Activated CD4-positive, alpha-beta T cell treated with anti-CD3 and anti-CD28 coated beads for 4 hours (primary cell): ENCODE measurements around the gene SFTPA1.
"Not testable (repeated sequence)": the region's sequence is repeated elsewhere in the genome, so short reads cannot be mapped to it uniquely, and the experiment has no call there.

Experiments used
- DNase-seq, 2 donors: peaks; one replicate each; pipeline ENCODE4 v3.0.0-alpha.2; 2020

Gene SFTPA1

DNA sequence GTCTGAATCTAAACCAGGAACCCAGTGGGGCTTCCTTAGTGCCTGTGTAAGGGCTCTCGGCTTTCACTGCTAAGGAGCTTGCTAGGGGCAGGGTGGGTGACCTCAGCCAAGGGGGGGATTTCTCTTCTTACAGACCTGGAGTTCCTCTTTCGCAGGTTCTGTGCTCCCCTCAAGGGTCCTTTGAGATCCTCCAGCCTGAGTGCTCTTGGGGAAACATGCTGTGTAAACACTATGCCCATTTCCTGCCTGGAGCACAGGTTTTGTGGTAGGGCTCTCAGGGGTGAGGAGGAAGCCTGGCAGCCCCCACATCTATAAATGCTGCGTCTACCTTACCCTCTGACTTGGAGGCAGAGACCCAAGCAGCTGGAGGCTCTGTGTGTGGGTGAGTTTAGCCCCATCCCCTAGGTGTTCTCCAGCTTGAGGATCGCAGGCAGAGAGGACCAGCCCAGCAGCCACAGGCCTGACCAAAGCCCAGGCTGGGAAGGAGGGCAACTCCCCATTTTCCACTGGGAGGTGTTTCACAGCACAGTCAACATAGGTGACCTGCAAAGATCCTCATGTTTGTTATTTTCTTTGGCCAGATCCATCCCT is at the start of gene SFTPA1:
TSS of gene SFTPA1 (plus strand) at position 339 of the 591 bp plus-strand sequence. CDS start 887 bp downstream, outside the sequence.
- no peak for DNase-seq

DNA sequence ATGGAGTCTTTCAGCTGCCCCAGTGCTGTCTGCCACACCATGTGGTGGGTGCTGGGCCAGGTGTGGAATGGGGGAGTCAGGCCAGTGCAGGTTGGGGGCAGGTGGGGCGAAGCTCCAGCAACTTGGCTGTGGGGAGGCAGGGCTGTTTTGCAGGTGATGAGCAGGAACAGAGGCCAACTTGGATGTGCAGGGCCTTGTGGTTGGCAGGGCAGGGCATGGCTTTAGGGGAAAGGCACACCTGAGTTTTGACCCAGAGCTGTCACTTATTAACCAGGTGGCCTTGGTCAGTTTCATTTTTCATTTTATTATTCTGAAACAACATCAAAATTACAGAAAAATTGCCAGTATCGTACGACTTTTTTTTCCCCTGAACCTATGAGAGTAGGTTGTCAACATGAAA is 49.5 kb upstream of the SFTPA1 start:
- DNase-seq: no peak

DNA sequence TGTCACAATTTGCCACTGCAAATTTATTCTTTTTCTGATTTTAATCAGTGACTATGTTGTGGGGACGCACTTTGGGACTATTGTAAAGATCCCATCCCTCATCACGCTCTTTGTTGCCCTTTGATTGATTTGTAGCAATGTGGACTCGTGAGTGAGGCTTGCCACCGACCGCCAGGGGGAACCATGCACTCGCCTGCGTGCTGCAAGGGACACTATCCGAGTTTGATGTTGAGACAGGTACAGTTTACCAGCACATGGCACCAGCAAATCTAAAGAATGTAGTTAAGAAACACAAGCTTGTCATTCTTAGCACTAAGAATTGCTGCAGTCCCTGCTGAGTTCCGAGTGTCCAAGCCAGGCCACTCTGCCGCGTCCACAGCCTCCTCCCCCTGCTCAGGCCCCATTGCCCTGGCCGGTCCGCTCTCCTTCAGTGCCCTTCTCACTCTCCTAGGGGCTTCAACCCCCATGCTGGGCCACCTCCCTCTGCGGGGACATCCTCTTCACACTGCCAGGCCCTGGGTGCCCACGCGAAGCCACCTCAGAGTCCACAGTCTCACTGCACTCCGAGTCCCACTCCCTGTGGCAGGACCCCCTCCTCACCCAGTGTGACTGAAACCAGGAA is 48.5 kb upstream of the SFTPA1 start:
- peak; percentile 49 to 52 for DNase-seq

DNA sequence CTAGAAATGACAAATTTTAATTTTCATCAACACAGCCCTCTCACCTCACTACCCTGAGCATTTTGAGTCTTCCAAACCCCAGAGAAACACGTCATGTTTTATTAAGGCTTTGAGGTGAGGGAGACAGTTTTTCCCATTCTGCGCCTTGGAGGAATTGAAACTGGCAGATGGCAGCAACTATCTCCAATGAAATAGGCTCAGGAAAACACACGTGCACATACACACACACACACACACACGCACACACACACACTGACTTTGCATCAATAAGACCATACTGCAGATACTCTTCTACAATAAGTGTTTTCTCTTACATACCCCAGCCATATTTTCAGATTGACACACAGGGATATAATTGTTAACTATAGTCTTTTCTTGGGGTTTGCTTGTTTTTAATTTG is 47.3 kb upstream of the SFTPA1 start:
- no peak for DNase-seq

DNA sequence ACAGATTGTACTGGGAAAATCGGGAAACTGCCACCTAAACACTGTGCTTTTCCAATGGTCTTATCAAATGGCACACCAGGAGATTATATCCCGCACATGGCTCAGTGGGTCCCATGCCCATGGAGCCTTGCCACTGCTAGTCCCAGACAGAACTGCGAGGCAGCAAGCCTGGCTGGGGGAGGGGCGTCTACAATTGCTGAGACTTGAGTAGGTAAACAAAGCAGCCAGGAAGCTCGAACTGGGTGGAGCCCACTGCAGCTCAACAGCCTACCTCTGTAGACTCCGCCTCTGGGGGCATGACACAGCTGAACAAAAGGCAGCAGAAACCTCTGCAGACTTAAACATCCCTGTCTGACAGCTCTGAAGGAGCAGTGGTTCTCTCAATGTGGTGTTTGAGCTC is 40.1 kb upstream of the SFTPA1 start:
- DNase-seq: not testable (repeated sequence)

DNA sequence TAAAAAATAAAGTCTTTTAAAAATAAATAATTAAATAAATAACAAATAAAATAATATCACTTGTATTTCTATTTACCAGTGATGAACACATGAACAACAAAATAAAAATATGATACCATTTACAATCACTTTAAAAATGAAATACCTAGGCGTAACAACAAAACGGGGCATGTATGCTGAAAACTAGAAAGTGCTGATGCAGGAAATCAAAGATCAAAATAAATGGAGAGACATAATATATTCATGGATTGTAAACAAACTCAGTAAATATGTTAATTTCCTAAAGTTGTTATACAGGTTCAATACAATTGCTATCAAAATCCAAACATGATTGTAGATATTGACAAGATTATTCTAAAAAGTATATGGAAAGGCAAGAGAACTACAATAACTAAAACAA is 31.4 kb upstream of the SFTPA1 start:
- DNase-seq: no peak

DNA sequence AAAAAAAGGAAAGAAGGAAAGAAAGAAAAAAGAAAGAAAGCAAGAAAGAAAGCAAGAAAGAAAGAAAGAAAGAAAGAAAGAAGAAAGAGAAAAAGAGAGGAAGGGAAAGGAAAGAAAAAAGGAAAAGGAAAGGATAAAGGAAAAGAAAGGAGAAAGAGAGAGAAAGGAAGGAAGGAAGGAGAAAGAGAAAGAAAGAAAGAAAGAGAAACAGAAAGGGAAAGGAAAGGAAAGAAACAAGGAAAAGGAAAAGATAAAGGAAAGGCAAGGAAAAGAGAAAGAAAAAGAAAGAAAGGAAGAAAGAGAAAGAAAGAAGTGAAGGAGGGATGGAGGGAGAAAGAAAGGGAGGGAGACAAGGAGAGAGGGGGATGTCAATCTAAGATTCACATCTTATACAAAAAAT is 29.7 kb upstream of the SFTPA1 start:
- DNase-seq: no peak

DNA sequence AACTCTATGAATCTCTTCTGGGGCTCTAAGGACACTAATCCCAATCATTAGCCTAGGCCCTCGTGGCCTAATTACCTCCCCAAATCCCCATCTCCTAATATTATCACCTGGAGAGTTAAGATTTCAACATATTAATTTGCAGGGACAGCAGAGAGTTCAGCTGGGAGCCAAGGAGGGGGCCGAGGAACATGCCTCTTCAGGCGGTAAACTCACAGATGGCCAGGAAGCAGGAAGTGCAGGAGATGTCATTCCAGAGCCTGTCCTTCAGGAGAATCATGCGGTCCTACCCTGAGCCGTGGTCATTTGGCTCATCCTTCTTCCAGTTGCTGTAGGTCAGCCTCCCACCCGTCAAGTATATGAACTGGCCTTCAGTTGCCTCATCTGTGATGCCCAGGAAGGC is 28.6 kb upstream of the SFTPA1 start:
- no peak for DNase-seq

DNA sequence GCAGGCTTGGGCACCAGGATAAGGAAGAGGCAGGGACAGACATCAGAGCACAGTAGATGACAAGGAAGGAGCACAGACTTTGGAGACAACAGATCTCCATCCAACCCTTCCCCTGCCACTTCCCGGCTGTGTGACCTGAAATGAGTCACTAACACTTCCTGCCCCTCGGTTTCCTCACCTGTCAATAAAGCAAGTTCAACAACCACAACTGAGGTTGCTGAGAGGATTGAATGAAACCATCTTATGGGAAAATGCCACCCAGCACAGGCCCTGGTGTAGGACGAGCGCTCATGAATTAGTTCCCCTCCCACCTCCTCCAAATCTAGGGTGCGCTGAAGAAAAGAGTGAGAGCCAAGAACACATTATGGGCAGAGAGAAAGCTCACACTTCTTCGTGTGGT is 27.8 kb upstream of the SFTPA1 start:
- not testable (repeated sequence) for DNase-seq

DNA sequence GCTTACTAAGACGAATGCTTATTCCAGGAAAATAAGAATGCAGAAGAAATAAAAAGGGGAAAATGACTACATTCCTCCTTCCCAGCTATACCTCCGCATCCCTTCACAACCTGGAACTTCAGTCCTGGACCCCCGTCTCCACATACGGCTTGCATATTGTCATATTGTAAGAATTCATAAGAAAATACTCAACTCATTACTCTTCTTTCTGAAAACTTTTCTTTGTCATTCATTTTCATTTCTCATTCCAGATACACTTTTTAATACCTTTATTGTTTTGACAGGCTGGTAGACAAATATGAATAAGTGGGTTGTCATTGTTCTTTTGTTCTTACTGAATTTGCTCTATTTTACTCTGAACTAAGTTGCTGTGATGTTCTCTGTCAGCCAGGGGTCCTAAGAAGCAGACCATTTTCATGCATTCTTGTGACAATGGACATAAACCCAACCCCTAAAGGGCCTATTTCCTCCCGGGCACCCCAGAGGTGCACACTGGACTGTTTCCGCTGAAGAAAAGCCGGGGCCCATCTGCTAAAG is 27.2 kb upstream of the SFTPA1 start:
- no peak for DNase-seq

DNA sequence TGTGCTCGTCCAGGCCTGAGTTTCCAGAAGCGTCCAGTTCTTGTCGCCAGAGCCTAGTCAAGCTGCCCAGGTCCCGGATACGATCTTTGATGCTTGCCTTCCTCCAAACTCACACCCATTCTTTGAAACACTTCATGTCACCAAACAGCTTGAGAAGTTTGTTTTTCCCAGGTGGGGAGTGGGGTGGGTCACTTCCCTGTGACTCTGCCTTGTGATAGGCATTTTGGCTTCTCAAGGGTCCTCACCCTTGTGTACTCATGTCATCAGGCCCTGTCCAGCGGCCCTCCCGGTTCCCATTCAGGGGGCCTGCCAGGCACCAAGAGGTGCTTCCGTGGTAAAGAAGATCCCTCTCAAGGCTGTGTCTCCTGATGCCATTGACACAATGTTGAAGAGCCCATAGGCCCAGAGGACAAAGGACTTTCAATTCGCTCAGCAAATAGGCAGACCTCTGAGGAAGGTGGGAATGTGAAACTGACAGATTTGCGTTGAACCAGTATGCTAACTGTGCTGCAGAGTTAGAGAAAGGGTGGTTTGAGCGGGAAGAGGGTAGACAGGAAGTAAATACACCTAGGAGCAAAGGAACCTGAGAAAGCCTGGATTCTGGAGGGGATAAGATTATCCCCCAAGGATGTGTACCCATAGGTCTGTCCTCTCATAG is 24.7 kb upstream of the SFTPA1 start:
- no peak for DNase-seq

DNA sequence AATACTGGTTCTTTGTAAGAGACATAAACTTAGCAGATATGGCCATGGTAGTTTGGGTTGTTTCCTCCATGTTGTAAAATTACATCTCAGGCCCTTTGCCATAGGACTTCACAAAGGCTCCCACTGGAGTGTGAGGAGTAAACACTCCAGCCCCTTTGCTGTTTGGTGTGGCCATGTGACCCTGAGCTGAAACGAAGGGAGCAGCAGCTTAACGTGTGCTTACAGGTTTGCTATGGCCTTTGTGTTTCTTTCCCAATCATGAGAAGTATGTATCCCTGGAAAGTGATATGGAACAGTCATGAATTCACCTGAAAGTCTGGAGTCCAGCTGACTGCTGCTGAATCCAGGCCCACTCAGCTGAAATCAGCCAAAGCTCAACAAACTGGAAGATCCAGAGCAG is 23.8 kb upstream of the SFTPA1 start:
- DNase-seq: no peak

DNA sequence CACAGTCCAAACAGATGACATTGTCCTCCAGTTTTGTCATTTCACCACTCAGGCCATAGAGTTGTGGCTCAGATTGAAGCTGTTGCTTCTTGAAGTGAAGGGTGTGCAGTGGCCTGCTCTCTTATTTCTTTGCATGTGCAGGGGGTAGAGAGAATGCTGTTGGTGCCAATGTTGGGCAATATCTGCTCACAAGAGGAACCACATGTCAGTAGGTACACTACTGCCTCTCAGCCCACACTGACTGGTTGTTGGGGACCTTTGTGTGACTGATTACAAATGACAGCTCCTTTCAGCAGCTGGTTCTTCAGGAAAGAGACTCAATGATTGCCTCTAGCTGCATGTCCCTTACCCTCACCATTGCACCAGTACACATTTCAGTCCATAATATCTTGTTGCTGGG is 21.9 kb upstream of the SFTPA1 start:
- no peak for DNase-seq

DNA sequence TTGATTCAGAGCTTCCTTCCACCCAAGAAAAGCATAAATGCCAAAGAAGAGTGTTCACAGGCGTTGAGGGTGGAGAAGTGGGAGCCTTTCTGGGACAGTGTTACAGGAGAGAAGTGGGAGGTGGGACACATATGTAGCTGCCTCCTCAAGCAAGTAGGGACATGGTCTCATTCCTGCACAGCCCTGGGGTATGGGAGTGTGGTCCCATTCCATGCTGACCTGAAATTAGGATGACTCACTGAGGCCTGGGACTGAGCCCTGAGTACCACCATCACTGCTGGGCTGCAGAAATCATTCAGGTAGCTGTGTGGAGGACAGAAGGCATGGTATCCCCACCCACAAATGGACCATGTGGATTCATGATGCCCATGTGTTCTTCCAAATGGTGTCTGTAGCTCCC is 17.4 kb upstream of the SFTPA1 start:
- no peak for DNase-seq

DNA sequence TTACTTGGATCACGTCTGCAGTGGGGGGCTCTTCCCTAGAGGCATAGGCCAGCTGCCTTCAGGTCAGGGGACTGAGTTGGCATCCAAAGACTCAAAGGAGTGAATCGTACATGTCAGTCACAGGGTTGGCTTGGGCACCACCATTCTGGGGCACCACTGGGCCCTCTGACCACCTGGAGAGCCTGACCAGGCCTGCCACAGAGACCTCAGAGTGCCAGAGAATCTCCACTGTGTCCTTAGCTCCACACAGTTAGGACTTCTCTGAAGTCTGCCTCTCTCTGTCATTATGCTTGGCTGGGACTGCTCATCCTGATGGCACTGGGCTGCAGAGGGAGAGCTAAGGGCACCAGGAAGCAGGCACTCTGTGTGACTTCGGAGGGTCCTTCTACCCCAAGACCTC is 16.2 kb upstream of the SFTPA1 start:
- DNase-seq: not testable (repeated sequence)

DNA sequence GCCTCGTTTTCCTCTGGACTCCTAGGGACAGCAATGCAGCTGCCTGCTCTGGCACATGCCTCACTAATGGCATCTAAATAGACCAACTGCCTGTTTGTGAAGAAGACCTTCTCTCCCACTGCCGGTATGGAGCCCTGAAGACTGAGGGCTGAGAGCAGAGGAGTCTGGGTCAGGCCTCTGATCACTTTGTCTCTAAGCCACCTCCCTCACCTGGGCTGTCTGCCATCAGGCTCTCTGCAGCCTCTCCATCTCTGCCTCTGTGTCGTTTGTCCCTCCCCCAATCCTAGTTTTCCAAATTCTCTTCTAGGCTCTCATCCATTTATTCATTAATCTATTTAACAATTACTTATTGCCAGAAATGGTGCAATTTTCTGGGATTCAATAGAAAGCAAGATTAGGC is 15.2 kb upstream of the SFTPA1 start:
- DNase-seq: no peak

DNA sequence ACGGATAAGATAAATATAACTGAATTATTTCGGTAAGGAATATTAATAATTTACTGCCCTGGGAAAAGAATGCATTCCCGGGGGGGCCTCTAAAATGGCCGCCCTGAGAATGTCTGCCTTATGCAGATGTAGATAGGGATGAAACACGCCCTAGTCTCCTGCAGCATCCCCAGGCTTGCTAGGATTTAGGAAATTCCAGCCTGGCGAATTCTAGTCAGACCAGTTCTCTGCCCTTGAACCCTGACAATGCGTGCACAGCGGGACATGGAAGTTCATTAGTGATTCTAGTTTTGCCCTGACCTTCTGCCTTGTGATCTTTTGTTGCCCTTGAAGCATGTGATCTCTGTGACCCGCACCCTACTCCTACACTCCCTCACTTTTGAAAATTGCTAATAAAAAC is 11.1 kb upstream of the SFTPA1 start:
- not testable (repeated sequence) for DNase-seq

DNA sequence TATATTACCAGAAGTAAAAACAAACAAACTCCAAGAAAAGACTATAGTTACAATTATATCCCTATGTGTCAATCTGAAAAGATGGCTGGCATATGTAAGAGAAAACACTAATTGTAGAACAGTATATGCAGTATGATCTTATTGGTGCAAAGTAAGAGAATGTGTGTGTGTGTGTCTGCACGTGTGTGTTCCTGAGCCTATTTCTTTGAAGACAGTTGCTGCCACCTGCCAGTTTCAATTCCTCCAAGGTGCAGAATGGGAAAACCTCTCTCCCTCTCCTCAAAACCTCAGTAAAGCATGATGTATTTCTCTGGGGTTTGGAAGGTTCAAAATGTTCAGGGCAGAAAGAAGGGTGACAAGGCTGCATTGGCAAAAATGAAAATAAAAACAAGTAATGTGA is 8.8 kb upstream of the SFTPA1 start:
- DNase-seq: no peak

DNA sequence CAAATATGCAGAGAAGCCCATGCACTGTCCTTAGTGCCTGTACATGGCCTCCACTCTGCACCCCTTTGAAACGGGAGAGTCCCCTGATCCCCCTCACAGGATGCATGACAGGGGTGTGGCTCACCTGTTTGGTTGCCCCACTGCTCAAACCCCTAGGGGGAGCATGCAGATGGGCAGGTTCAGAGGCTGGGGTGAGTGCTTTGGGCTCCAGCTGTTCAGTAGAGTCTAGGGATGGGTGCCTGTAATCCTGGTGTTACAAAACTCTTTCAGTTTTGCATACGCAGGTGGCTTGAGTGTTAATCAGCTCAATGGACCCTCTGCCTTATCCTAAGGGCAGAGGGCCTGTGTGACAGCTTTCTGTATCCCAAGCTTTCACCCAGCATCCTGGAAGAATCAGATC is 7.8 kb upstream of the SFTPA1 start:
- no peak for DNase-seq

DNA sequence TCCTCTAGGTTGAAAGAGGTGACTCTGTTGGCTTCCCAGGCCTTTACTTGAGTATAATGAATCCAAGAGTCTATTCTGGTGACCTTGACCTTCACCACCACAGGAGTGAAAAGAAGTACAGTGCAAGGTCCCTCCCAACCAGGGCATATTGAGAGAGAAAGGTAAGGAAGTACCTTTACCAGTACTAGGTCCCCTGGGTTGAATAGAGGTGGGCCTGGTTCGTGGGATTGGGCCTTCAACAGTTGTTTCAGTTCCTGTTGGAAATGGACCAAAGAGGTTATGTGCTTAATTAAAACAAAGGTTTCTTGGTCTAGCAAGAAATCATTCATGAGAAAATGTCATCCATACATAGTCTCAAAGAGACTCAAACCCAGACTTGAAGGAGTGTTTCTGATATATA is 6.4 kb upstream of the SFTPA1 start:
- no peak for DNase-seq

DNA sequence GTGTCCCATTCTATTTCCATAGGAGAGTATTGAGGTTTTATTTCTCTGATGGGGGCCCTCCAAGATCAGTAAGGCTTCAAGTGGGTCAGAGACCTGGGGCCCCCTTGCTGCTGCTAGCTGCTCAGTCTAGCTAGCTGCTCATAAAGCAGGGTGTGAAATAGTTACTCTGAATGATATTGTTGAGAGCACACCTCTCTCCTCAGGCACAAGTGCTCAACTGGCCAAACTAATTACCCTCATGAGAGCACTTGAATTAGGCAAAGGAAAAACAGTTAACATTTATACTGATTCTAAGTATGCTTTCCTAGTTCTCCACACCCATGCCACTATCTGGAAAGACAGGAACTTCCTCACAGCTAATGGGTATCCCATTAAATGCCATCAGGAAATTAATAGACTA is 5.4 kb upstream of the SFTPA1 start:
- no peak for DNase-seq

DNA sequence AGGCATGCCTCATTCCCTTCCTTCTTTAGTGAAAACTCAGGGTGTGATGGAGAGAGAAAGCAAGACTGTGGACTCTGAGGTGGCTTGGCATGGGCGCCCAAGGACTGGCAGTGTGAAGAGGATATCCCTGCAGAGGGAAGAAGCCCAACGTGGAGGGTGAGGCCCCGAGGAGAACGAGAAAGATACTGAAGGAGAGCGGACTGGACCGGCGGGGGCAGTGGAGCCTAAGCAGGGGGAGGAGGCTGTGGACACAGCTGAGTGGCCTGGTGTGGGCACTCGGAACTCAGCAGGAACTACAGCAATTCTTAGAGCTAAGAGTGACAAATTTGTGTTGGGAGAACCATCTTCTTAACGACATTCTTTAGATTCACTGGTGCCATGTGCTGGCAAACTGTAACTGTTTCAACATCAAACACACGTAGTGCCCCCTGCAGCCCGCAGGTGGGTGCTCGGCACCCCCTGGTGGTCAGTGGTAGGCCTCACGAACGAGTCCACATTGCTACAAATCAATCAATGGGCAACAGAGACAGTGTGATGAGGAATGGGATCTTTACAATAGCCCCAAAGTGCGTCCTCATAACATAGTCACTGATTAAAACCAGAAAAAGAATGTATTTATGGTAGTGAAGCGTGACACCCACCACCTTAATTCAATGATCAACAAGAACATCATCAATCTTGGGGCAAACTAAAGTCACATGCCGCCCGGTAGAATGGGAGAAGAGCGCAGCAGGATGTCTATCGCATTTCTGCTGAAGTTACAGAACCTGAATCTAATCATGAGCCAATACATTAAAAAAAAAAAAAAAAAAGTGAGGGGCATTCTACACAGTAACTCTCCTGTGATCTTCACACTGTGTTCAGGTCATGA is 2.0 kb upstream of the SFTPA1 start:
- DNase-seq: no peak
